Neural cell (in vitro differentiated cells): ENCODE results near the gene TGFA. TPM values are rescaled to one million over a fixed set of nuclear protein-coding genes. Genes with fewer than 3 reads are reported as not detected.
"Not testable (repeated sequence)": the region's sequence is repeated elsewhere in the genome, so short reads cannot be mapped to it uniquely, and the experiment has no call there.

ENCODE experiments used
- H2AFZ ChIP-seq: fragments of 200-600, 300-800 bp; sonication (generic), shearing (Covaris generic); 2 replicates; pipeline ENCODE4 v1.6.0; 2014; ENCODE audit warnings: low read depth, mild to moderate bottlenecking, antibody characterized with exemption, low read length, moderate library complexity
- H3F3A ChIP-seq: fragments of 200-600 bp; shearing (Covaris generic); 2 replicates; pipeline ENCODE4 v1.6.1; 2016; ENCODE audit warnings: mild to moderate bottlenecking, moderate library complexity, mixed read lengths, antibody characterized with exemption, low read length; ENCODE audit not compliant: insufficient read depth, poor library complexity, severe bottlenecking
- H3K27ac ChIP-seq: fragments of 200-600, 300-800 bp; sonication (generic), shearing (Covaris generic); 2 replicates; pipeline ENCODE4 v1.5.1; 2014; ENCODE audit warnings: mild to moderate bottlenecking, low read length, moderate library complexity
- H3K27me3 ChIP-seq: fragments of 300-800, 200-600 bp; sonication (generic), shearing (Covaris generic); 2 replicates; pipeline ENCODE4 v1.6.0; 2014; ENCODE audit warnings: mild to moderate bottlenecking, low read depth, low read length, moderate library complexity; ENCODE audit not compliant: insufficient read depth
- H3K36me3 ChIP-seq: fragments of 300-800, 200-600 bp; sonication (generic), shearing (Covaris generic); 2 replicates; pipeline ENCODE4 v1.5.1; 2014; ENCODE audit warnings: mild to moderate bottlenecking, antibody characterized with exemption, low read length, moderate library complexity; ENCODE audit not compliant: insufficient read depth
- H3K4me2 ChIP-seq: fragments of 300-800, 200-600 bp; sonication (generic), shearing (Covaris generic); 2 replicates; pipeline ENCODE4 v1.6.0; 2014; ENCODE audit warnings: mild to moderate bottlenecking, low read length
- H3K4me3 ChIP-seq: fragments of 300-800, 200-600 bp; sonication (generic), shearing (Covaris generic); 2 replicates; pipeline ENCODE4 v1.5.1; 2014; ENCODE audit warnings: mild to moderate bottlenecking, low read length, moderate library complexity
- H3K79me2 ChIP-seq: fragments of 200-600 bp; shearing (Covaris generic); replicated peaks from 2 replicates; pipeline ENCODE4 v1.6.0; 2014; ENCODE audit warnings: mild to moderate bottlenecking, low read length, moderate library complexity; ENCODE audit not compliant: insufficient read depth
- H3K9ac ChIP-seq: fragments of 300-800, 200-600 bp; sonication (generic), shearing (Covaris generic); 2 replicates; pipeline ENCODE4 v1.6.1; 2016; ENCODE audit warnings: mild to moderate bottlenecking, low read length, mixed read lengths
- H3K9me2 ChIP-seq: fragments of 200-600 bp; shearing (Covaris generic); 2 replicates; pipeline ENCODE4 v1.6.1; 2016; ENCODE audit warnings: mild to moderate bottlenecking, low read length, mixed read lengths; ENCODE audit not compliant: insufficient read depth
- H3K9me3 ChIP-seq: fragments of 200-600, 300-800 bp; sonication (generic), shearing (Covaris generic); 2 replicates; pipeline ENCODE4 v1.6.1; 2016; ENCODE audit warnings: mild to moderate bottlenecking, mixed run types, low read length, moderate library complexity, mixed read lengths
- H4K20me1 ChIP-seq: fragments of 200-600 bp; shearing (Covaris generic); 2 replicates; pipeline ENCODE4 v1.6.1; 2016; ENCODE audit warnings: mild to moderate bottlenecking, mixed run types; ENCODE audit not compliant: insufficient read depth
- CTCF ChIP-seq: fragments of 450-650 bp; IDR thresholded peaks from 2 replicates; pipeline ENCODE4 v1.5.1; 2014; ENCODE audit warnings: antibody characterized with exemption, mild to moderate bottlenecking, moderate library complexity; ENCODE audit not compliant: poor library complexity, severe bottlenecking
- EP300 ChIP-seq: fragments of 450-650 bp; conservative IDR thresholded peaks from 2 replicates; pipeline ENCODE4 v1.6.1; 2014; ENCODE audit warnings: antibody characterized with exemption, mild to moderate bottlenecking, moderate library complexity; ENCODE audit not compliant: poor library complexity, severe bottlenecking
- EZH2 ChIP-seq: fragments of 200-600, 300-800 bp; shearing (Covaris generic), sonication (generic); IDR thresholded peaks from 2 replicates; pipeline ENCODE4 v1.6.1; 2014; ENCODE audit warnings: antibody characterized with exemption, low read length, borderline replicate concordance, mild to moderate bottlenecking; ENCODE audit not compliant: insufficient read depth, poor library complexity, severe bottlenecking
- MXI1 ChIP-seq: fragments of 450-650 bp; conservative IDR thresholded peaks from 2 replicates; pipeline ENCODE4 v1.6.1; 2014; ENCODE audit warnings: antibody characterized with exemption, mild to moderate bottlenecking; ENCODE audit not compliant: poor library complexity, severe bottlenecking
- POLR2AphosphoS5 ChIP-seq: IDR thresholded peaks from 2 replicates; pipeline ENCODE4 v1.6.1; 2012
- RAD21 ChIP-seq: fragments of 450-650 bp; conservative IDR thresholded peaks from 2 replicates; pipeline ENCODE4 v1.6.1; 2014; ENCODE audit warnings: antibody characterized with exemption, mild to moderate bottlenecking, moderate library complexity
- REST ChIP-seq: IDR thresholded peaks from 2 replicates; pipeline ENCODE4 v1.6.1; 2012; ENCODE audit warnings: borderline replicate concordance
- SMC3 ChIP-seq: fragments of 450-650 bp; conservative IDR thresholded peaks from 2 replicates; pipeline ENCODE4 v1.6.1; 2014; ENCODE audit warnings: antibody characterized with exemption, mild to moderate bottlenecking, moderate library complexity; ENCODE audit not compliant: poor library complexity
- TAF1 ChIP-seq: IDR thresholded peaks from 2 replicates; pipeline ENCODE4 v1.6.1; 2012; ENCODE audit warnings: low read depth
- polyA plus RNA-seq: library from polyadenylated mRNA; depleted of rRNA; stranded (reverse); fragments of >200 nt; gene quantifications from 2 replicates; pipeline ENCODE4 v1.2.3, GENCODE V29; 2014

The TGFA gene
- polyA plus RNA-seq, 1 donor from 2014 or later = 0.85 TPM

GRCh38 chr2:70467831-70468779 lies 85.5 kb downstream of the TGFA start:
- H3K9me3 ChIP-seq = no peaks in the 10 kb centered on the region
- H3K36me3 ChIP-seq = no peaks in the 10 kb centered on the region
- H3F3A ChIP-seq = no peaks in the 10 kb centered on the region
- H4K20me1 ChIP-seq = no peaks in the 10 kb centered on the region
- H3K27me3 ChIP-seq = no peaks in the 10 kb centered on the region
- no peak overlapping the region for H3K4me3 ChIP-seq
- H2AFZ ChIP-seq = no peak overlapping the region
- H3K9me2 ChIP-seq = no peaks in the 10 kb centered on the region
- H3K27ac ChIP-seq = no peak overlapping the region
- no peaks in the 10 kb centered on the region for H3K79me2 ChIP-seq
- no peak overlapping the region for H3K9ac ChIP-seq
- TF ChIP-seq CTCF (no peak), RAD21 (no peak), SMC3 (no peak), MXI1 (no peak), EZH2 (no peak), POLR2AphosphoS5 (no peak), REST (no peak), EP300 (no peak), TAF1 (no peak)
- no peak overlapping the region for H3K4me2 ChIP-seq

- Histone ChIP-seq H3K4me2 (no peak overlapping the region), H3K4me3 (no peak overlapping the region), H2AFZ (no peak overlapping the region), H3K9ac (no peak overlapping the region), H3F3A (no peaks in the 10 kb centered on the region), H3K79me2 (no peaks in the 10 kb centered on the region), H3K9me3 (no peaks in the 10 kb centered on the region), H4K20me1 (no peaks in the 10 kb centered on the region), H3K27ac (no peak overlapping the region), H3K36me3 (no peaks in the 10 kb centered on the region), H3K27me3 (no peaks in the 10 kb centered on the region), H3K9me2 (no peaks in the 10 kb centered on the region)
- TF ChIP-seq EP300 (no peak), RAD21 (no peak), POLR2AphosphoS5 (no peak), EZH2 (no peak), TAF1 (no peak), MXI1 (no peak), REST (no peak), CTCF (no peak), SMC3 (no peak)
Measured at GRCh38 chr2:70467237-70467636, 86.4 kb downstream of the TGFA start.

GRCh38 chr2:70466647-70467046 lies 87.0 kb downstream of the TGFA start:
- not testable (repeated sequence) for H3K27ac ChIP-seq, H3F3A ChIP-seq, H3K9ac ChIP-seq, H3K36me3 ChIP-seq, H3K79me2 ChIP-seq, H3K4me3 ChIP-seq, H3K4me2 ChIP-seq, H2AFZ ChIP-seq, H3K27me3 ChIP-seq, H3K9me3 ChIP-seq, H3K9me2 ChIP-seq, H4K20me1 ChIP-seq
